AG08396 (cell line): Measurements from ENCODE around the gene TIMP1.

Experiments
- DNase-seq: peaks from one replicate; pipeline ENCODE4 v3.0.0; 2012; ENCODE audit warnings: low spot score, mixed read lengths

TIMP1 gene

DNA sequence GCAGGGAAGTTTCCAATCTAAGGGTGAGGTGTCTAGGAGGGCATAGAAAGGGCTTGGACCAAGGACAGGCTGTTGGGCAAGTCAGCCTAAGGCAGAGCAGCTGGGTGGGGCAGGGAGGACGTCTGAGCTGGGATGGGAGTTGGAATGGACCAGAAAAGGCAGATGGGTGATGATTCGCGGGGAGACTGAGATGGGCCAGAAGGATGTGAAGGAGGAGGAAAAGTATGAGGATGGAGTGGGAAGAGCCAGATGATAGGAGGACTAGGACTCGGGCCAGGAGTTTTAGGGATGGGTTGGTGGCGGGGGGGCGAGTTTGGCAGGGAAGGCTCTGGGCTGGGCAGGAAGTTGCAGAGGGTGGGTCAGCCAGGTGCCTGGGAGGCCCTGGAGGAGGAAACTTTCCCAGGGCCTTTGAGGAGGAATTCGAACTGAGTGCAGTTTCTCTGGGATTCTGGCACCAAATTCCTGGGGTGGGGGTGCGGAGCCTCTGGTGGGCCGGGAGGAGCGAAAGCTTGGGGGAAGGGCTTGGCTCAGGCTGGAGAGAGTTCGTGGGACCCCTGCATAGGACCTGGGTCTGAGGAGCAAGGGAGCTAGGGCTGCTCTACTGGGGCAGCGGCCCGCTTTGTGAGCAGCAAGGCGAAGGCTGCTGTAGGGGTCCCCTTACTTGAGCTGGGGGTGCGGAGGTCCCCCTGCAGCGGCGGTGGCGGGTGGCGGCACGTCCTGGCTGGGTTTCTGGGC lies 8.7 kb upstream of the TIMP1 start:
- DNase-seq = peak; percentile 31

DNA sequence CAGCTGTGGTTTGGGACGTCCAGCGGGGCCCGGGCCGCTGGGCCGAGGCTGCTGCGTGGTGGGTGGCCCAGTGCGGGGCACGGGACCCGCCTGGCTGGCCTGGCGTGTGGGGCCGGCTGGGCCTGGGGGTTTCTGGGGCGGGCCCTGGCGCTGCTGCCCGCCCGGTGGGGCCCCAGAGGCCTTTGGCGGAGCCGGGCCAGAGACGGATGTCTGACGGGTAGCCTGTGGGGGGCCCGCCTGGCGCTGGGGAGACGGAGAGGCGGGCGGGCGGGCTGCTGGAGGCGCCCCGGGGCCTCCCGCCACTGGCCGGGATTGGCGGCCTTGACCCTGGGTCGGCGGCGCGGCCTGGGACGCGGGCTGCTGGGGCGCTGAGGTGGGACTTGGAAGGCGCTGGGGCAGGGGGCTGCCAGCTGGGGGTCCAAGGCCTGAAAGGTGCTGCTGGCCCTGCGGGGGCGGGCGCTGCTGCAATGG lies 8.1 kb upstream of the TIMP1 start:
- DNase-seq = no peak

DNA sequence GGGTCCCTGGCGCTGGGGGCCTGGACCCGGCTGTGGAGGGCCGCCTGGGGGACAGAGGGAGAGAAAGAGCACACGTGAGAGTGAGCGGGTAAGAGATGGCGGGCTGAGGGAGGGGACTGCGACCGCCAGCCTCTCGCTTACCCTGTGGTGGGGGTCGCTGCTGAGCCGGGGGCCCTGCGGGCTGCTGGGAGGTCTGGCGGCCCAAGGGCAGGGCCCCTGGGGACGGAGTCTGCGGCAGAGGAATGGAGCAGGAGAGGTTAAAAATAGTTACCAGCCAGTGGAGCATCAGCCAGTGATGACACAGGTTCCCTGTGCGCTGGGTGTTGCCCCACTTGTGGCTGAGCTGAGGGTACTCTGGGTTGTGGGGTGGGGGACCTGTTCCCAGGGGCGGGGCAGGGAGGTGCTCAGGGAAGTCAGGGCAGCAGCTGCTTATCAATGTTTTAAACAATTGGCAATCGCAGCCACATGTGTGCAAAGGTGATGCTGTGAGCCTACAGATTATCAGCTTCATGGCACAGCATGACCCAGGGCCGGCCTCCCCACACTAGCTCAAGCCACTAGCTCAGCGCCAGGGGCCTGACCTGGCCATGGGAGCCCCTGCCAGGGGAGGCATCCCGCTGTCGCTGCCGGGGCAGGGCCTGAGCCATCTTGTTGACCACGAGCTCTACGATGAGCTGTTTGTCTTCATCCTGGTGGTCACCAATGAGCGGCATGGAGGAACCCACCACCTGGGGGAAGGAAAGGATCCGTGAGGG lies 7.5 kb upstream of the TIMP1 start:
- DNase-seq = peak; percentile 15

DNA sequence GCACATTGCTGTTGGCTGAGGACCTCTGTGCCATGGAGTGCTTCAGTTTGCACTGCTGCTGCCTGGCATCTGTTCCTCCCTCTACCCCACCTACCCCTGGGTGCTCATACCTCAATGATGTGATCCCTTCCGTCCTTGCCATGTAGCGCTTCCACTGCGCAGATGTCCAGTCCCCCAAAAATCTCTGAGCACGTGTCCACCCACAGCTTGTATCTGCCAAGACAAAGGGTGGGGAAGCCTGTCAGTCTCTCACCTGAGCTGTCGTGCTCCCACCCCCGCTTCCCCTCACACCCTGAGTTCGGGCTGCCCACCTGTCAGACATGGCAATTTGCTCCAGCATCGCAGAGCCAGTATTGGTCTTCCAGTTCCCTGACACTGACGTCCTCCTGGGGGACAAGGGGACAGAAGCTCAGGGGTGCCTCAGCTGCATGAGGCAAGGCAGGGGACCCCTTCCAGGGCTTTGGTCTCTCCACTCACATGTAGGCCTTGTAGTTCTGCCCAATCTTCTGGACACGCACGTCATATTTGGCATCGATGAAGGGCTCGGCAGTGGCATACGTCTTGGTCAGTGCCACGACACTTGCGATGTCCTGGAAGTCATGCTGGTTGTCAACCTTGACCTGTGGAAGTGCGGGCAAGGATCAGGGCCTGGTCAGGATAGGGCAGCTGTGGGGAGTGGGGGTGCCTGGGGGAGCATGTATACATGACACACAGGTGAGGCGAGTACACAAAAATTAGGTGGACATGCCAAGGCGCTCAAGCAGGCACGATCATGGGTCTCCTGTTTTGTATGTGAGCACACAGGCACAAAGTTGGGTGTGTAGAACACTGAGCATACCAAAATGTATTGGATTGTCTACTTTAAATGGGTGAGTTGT lies 6.0 kb upstream of the TIMP1 start:
- no peak for DNase-seq

DNA sequence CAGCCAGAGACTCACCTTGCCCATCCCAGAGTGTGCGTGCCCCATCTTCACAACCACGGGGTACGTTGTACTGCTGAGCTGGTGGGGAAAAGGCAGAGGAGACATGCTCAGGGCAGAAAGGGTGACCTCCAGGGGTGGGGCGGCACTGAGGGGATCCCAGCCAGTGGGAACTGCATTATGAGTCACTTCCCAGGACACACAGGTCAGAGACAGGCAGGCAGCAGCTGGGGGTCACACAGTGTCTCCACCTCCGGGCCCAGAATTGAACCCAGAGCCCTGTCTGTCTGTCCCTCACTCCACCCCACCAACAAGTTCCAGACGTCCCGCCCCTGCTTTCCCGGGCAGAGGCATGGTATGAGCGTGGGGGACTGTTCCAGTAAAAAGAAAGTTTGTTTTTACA lies 4.8 kb upstream of the TIMP1 start:
- DNase-seq = peak; percentile 11

DNA sequence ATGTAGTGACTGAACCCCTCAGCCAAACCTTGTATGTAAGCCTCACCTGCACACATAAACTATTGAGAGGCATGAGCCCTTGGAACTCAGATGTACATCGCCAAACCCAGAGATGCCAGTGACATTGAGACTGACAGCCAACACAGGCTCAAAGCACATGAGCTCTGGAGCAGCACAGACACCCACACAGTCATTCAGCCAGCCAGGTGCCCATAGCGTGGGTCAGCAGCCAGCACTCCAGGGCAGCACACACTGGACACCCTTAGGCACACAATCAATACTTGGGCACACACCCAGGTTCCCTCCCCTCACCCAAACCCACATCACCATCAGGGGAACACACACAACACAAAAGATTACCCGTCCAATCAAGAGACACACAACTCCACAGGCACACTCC lies 4.3 kb upstream of the TIMP1 start:
- peak; percentile 5 for DNase-seq

DNA sequence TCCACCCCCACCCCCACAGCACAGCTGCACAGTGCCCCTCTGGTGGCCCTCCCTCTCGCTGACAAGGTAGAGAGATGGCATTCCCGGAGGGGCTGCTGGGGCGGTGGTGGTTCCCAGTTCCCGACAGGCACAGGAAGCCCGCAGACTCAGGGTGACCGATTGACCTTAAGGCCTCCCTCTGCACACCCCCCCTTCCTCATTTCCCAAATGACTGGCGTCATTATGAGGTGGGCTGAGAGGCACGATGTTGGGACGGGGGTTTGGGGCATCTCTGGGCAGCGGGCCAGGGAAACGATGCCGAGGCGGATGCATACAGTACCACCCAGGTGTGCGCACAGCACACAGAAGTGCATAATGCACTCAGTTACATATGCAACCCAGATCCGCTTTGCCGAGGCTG lies 3.5 kb upstream of the TIMP1 start:
- DNase-seq = no peak

DNA sequence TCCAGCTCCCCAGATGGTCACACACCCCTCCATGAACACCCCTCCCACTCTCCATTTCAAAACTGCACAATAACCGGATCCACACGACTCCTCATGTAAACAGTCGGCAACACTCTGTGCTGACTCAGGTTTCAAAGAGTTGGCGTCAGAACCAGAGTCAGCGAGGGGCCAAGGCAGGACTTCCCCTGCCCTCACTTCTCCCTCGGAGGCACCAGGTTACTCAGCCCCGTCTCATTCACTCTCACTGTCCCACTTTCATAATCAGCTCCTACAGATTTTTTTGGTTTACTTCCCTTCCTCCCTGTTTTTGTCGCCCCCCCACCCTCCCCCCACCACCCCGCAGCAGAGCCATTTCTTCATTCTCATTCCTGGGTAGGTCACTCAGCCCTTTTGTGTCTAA lies 2.7 kb upstream of the TIMP1 start:
- DNase-seq = peak; percentile 65

DNA sequence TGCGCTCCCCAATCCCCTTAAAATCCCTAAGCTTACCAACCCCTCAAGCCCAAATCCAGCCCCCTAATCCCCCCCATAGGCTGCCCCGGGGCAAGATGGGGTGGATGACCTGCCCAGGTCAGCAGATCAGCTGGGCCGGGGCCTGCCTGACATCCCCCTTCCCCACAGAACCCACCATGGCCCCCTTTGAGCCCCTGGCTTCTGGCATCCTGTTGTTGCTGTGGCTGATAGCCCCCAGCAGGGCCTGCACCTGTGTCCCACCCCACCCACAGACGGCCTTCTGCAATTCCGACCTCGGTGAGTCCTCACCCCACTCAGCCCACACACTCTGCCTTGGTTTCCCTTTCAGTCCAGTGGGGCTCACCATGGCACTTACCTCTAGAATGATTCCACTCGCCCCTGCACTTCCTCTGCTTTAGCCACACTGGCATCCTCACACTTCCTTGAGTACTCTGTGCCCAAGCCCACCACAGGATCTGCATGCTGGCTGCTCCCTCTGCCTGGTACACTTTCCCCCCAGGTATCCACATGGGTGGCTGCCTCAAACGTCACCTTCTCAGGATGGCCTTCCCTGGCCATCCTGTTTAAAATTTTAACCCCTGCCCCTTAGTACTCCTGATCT lies 1.1 kb downstream of the TIMP1 start:
- DNase-seq = peak; percentile 5

DNA sequence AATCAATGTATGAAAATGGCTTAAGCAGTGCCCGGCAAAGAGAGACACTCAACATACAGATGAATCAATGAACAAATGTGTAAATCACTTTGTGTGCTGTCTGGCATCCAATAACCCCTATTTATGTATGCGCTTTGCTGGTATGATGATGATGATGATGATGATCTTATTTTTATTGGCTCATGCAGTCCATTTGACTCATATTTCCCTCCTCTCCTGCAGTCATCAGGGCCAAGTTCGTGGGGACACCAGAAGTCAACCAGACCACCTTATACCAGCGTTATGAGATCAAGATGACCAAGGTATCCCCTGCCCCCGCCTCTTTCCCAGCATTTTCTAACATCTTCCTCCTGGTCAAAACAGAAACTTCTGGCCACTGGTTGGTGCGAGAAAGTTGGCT lies 2.5 kb downstream of the TIMP1 start:
- no peak for DNase-seq

DNA sequence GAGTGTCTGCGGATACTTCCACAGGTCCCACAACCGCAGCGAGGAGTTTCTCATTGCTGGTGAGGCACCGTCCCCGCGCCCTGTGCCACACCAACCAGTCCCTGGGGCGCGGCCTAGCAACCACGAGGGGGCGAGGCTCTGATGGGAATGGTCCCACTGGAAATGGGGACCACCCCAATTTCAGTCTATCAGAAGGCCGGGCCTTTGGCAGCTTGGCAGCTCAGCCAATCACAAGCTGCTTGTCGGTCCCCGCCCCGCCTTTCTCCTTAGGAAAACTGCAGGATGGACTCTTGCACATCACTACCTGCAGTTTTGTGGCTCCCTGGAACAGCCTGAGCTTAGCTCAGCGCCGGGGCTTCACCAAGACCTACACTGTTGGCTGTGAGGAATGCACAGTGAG lies 3.0 kb downstream of the TIMP1 start:
- no peak for DNase-seq

DNA sequence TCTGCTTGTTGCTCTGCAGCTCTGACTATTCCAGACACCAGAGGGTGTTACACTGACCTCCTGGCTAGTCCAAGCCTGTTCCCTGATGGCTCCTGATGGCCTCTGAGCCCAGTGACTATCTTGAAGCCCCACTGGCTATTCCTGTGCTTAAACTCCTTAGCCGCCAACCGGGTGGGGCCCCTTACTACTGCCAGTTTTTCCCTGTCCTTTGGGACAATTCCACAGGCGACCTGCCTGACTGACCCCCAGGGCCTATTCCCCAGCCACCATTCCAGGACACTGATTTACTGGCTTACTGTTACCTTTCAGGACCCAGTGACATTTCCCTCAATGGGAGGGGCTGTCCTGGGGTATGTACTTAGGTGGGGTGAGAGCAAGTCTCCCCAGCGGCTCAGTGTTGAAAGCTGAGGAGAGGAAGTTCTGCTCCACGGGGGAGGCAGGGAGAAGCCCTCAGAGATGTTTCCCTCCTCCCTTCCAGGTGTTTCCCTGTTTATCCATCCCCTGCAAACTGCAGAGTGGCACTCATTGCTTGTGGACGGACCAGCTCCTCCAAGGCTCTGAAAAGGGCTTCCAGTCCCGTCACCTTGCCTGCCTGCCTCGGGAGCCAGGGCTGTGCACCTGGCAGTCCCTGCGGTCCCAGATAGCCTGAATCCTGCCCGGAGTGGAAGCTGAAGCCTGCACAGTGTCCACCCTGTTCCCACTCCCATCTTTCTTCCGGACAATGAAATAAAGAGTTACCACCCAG lies 4.0 kb downstream of the TIMP1 start:
- no peak for DNase-seq

DNA sequence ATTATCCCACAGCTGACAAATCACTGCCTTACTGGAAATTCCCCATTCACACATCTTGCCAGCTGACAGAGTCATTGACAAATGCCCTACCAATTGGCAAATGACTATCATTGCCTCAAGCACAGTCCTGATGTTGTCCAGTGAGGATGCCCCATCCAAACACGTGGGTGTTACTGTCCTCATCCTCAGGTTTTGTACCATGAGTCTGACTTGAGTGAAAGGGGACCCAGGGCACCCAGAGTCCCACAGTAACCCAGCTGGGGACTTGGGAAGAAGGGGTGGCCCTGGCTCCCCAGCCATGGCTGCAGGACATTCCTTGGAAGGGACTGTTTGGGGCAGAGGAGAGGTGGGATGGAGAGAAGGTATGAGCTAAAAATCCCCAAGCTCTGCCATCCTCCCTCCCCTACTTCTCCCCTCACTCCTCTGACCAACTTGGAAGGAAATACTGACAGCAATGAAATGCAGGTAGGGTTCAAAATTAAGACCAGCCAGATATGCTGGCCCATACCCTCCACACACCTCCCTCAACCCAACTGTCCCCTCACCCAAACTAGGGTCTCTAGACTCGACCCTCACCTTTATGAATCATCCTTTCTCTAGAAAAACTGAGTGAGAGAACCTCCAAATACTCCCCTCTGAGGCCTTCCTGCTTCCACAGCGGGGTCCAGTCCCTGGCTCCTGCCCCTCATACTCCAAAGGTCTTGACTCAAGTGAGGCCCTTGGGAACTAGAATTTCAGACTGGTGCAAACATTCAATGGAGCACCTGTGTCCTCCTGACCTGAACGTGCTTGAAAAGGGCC lies 5.1 kb downstream of the TIMP1 start:
- no peak for DNase-seq

DNA sequence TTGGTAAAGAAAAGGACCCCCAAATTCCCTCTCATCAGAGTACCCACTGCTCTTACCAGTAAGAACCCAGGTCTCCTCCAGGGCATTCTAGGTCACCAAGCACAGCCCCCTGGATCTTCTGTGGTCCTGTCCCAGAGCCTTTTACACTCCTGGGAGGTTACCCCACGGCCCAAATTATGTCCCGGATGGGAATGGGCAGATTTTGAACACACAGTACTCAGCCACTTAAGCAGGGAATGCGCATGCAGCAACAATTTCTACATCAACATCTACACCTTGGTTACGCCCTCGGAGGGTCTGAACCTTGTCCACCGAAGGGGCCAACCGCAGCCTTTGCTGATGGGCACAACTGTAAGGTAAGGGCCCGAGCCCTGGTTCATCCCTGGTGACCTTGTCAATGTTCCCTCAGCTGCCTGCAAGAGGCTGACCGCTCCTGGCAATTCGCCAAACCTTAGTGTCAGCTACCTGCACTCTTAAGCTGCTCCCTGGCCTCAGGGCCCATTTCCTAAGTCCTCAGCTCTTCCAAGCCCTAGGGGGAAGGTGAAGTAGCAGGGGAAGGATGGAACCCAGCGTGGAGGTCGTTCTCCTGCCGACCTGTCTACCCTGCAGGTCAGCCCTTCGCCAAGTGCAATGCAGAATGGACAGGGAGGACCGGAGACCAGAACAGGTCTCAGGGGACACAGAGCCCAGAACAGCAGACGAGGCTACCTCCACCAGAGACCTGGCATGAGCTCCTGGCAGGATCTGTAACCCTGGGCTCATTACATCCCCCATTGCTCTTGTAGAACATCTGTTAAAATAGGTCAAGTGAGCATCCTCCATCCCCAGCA lies 5.9 kb downstream of the TIMP1 start:
- no peak for DNase-seq

DNA sequence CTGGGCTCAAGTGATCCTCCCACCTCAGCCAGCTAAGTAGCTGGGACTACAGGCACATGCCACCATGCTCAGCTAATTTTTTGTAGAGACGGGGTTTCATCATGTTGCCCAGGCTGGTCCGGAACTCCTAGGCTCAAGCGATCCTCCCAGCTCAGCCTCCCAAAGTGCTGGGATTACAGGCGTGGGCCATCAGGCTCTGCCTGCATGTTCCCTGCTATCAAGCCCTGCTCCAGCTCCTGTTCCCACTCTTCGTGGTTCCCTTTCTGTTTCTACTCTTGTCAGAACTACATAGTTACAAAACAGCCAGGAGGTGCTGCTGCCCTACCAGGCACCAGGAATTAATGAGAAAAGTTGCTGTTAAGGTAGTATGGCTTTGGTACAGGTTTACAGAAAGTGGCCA lies 8.7 kb downstream of the TIMP1 start:
- DNase-seq = no peak

DNA sequence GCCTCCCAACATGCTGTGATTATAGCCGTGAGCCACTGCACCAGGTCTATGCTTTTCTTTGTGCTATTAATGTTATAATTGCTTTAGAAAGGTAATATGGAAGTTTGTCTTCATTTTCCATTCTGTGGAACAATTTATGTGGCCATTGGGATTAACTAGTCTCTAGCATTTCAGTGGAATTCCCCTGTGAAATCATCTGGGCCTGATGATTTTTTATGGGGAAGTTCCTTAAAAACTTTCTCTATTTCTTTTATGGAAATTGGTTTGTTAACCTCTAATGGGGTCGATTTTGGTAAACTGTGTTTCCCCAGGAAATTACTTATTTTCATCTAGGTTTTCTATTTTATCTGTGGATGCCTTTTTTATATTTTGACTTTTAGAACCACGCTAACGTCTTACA lies 11.3 kb downstream of the TIMP1 start:
- DNase-seq = no peak

DNA sequence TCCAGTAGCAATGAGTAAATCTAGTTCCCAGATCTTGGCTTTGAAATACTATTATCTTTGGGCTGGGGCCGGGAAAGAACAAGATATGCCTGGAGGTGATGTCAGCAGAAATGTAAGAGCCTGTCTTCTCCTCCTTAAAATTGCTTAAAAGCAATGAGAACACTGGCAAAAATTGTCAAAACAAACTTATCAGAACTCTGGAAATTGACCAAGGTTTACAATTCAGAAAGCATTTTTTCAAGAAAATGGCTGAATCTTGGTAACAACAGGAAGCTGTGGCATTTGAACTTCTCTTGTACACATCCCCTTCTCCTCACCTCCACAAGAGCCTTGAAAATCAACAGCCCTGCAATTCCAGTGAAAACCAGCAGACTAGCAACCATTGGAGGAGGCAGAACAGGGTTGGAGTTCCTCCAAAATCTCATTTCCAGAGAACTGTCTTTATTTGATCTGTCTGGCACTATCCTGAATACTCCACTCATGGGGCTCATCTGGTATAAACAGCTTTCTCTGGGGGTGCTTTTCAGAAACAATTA lies 13.5 kb downstream of the TIMP1 start:
- DNase-seq = no peak

DNA sequence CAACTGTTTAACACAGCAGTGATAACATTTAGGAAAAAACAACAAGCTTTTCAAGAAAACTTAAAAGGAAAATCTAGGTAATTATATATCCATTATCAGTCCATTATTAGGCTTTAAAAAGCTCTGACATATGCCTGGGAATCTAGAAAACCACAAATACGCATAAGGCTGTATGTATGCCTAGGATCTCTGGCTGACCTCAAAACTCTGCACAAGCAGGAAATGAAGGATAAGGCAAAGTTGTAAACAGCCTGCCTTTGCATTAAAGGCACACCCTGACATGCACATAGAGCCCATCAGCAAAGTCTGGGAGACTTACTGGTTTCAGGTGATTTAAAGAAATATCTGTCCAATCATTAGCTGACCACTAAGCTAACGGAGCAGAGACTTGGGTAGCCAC lies 14.0 kb downstream of the TIMP1 start:
- no peak for DNase-seq

DNA sequence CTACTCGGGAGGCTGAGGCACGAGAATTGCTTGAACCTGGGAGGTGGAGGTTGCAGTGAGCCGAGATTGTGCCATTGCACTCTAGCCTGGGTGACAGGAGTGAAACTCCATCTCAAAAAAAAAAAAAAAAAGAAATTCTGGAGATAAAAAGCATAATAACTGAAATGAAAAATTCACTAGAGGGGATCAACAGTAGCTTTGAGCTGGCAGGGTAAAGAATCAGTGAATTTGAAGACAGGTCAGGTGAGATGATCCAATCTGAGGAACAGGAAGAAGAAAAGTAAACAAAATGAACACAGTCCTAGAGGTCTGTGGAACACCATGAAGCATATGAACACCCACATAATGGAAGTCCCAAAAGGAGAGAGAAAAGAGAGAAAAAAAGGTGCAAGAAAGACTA lies 15.0 kb downstream of the TIMP1 start:
- no peak for DNase-seq
